SK-N-SH (cell line): ENCODE measurements around the gene DELE1. TPM values are rescaled to one million over a fixed set of nuclear protein-coding genes. Genes with fewer than 3 reads are reported as not detected.

Source experiments
- CTCF ChIA-PET: fragments of 300-600, 350-600 bp; formaldehyde crosslinking; extraction: SDS; loops from one replicate; lab custom pipeline; 2021; lab: Yijun Ruan, JAX
- POLR2A ChIA-PET: fragments of 350-600 bp; sonication (Branson Sonifier 250); formaldehyde crosslinking; extraction: SDS; loops from one replicate; lab custom pipeline; 2020; ENCODE audit warnings: antibody characterized with exemption, inconsistent platforms; lab: Yijun Ruan, JAX
- DNase-seq: peaks from one replicate; pipeline ENCODE4 v3.0.0; 2012
- H2AFZ ChIP-seq: fragments of 200-600 bp; sonication (generic); 2 replicates; pipeline ENCODE4 v1.8.1; 2016; ENCODE audit warnings: antibody characterized with exemption, mild to moderate bottlenecking, low read depth
- H3F3A ChIP-seq: fragments of 200-600 bp; sonication (generic); replicated peaks from 2 replicates; pipeline ENCODE3; 2016; ENCODE audit warnings: antibody characterized with exemption, mild to moderate bottlenecking; ENCODE audit not compliant: insufficient read depth
- H3K27ac ChIP-seq, 2 experiments: fragments of 200-500 bp in 1 of 2; fragments of 200-600 bp in 1 of 2; sonication (Bioruptor generic) in 1 of 2; sonication (generic), shearing (Covaris generic) in 1 of 2; 2 replicates each; pipeline versions ENCODE4 v1.5.1 to v1.6.1; 2014 to 2016; ENCODE audit warnings: low read depth in 2 of 2, inconsistent platforms in 1 of 2, low read length in 1 of 2, mild to moderate bottlenecking in 1 of 2, mixed read lengths in 1 of 2
- H3K27me3 ChIP-seq: fragments of 200-600 bp; sonication (generic), shearing (Covaris generic); 2 replicates; pipeline ENCODE4 v1.6.1; 2016; ENCODE audit warnings: mixed run types; ENCODE audit not compliant: insufficient read depth
- H3K36me3 ChIP-seq, 2 experiments: fragments of 200-500 bp in 1 of 2; fragments of 200-600 bp in 1 of 2; sonication (Bioruptor generic) in 1 of 2; sonication (generic) in 1 of 2; replicated peaks in 1 of 2; 2 replicates each; pipeline versions ENCODE3 to v1.5.1; 2014 to 2016; ENCODE audit warnings: low read length in 1 of 2, mild to moderate bottlenecking in 1 of 2; ENCODE audit not compliant: insufficient read depth in 2 of 2, control insufficient read depth in 1 of 2
- H3K4me1 ChIP-seq, 2 experiments: fragments of 200-500 bp in 1 of 2; fragments of 200-600 bp in 1 of 2; sonication (Bioruptor generic) in 1 of 2; sonication (generic), shearing (Covaris generic) in 1 of 2; 2 replicates each; pipeline versions ENCODE4 v1.5.1 to v1.6.1; 2014 to 2016; ENCODE audit warnings: low read depth in 1 of 2, low read length in 1 of 2, mixed run types in 1 of 2; ENCODE audit not compliant: insufficient read depth in 2 of 2, control insufficient read depth in 1 of 2
- H3K4me2 ChIP-seq: fragments of 200-600 bp; sonication (generic), shearing (Covaris generic); 2 replicates; pipeline ENCODE4 v1.6.1; 2017; ENCODE audit warnings: mixed run types
- H3K4me3 ChIP-seq, 2 experiments: fragments of 200-500 bp in 1 of 2; fragments of 200-600 bp in 1 of 2; sonication (Bioruptor generic) in 1 of 2; sonication (generic), shearing (Covaris generic) in 1 of 2; 2 replicates each; pipeline versions ENCODE4 v1.5.1 to v1.8.1; 2014 to 2016; ENCODE audit warnings: low read depth in 2 of 2, inconsistent platforms in 1 of 2, low read length in 1 of 2, mild to moderate bottlenecking in 1 of 2, mixed read lengths in 1 of 2, moderate library complexity in 1 of 2
- H3K79me2 ChIP-seq: fragments of 200-600 bp; sonication (generic); 2 replicates; pipeline ENCODE4 v1.8.1; 2017; ENCODE audit warnings: mild to moderate bottlenecking; ENCODE audit not compliant: insufficient read depth
- H3K9ac ChIP-seq: fragments of 200-600 bp; sonication (generic); 2 replicates; pipeline ENCODE4 v1.6.1; 2017; ENCODE audit warnings: mixed run types
- H3K9me2 ChIP-seq: fragments of 200-600 bp; sonication (generic); 2 replicates; pipeline ENCODE4 v1.6.1; 2017; ENCODE audit warnings: mixed run types
- H3K9me3 ChIP-seq: fragments of 200-600 bp; sonication (generic); 2 replicates; pipeline ENCODE4 v1.6.1; 2017; ENCODE audit warnings: mixed run types, mild to moderate bottlenecking, moderate library complexity
- H4K20me1 ChIP-seq: fragments of 200-600 bp; sonication (generic); 2 replicates; pipeline ENCODE4 v1.6.1; 2017; ENCODE audit warnings: mild to moderate bottlenecking, mixed run types; ENCODE audit not compliant: insufficient read depth
- EP300 ChIP-seq, 2 experiments: IDR thresholded peaks; 2 replicates each; pipeline versions ENCODE4 v1.4.0 to v1.6.1; 2012; ENCODE audit warnings: borderline replicate concordance in 1 of 2, low read depth in 1 of 2, low read length in 1 of 2
- EZH2phosphoT487 ChIP-seq: fragments of 200-600 bp; sonication (generic); IDR thresholded peaks from 2 replicates; pipeline ENCODE4 v1.6.1; 2017; ENCODE audit warnings: low read depth, mixed run types, mild to moderate bottlenecking, antibody characterized with exemption, moderate library complexity, borderline replicate concordance
- FOXJ3 ChIP-seq: sonication (generic); formaldehyde crosslinking; IDR thresholded peaks from 2 replicates; pipeline ENCODE4 v1.5.1; 2020; ENCODE audit warnings: mild to moderate bottlenecking, missing genetic modification reagents
- FOXM1 ChIP-seq: IDR thresholded peaks from 2 replicates; pipeline ENCODE4 v1.4.0; 2012; ENCODE audit warnings: low read depth, mild to moderate bottlenecking
- GATA2 ChIP-seq: sonication (generic); formaldehyde crosslinking; IDR thresholded peaks from 2 replicates; pipeline ENCODE4 v1.5.0; 2020; ENCODE audit warnings: mild to moderate bottlenecking, missing genetic modification reagents
- IRF3 ChIP-seq: fragments of 150-350 bp; IDR thresholded peaks from 2 replicates; pipeline ENCODE4 v1.6.1; 2016; ENCODE audit warnings: mild to moderate bottlenecking, low read depth, low read length
- MAX ChIP-seq: IDR thresholded peaks from 2 replicates; pipeline ENCODE4 v1.4.0; 2012; ENCODE audit warnings: low read depth
- MEF2A ChIP-seq: IDR thresholded peaks from 2 replicates; pipeline ENCODE4 v1.4.0; 2012; ENCODE audit warnings: low read depth, borderline replicate concordance
- NFIC ChIP-seq: IDR thresholded peaks from 2 replicates; pipeline ENCODE4 v1.4.0; 2012; ENCODE audit warnings: borderline replicate concordance
- PBX3 ChIP-seq: IDR thresholded peaks from 2 replicates; pipeline ENCODE4; 2012
- POLR2AphosphoS5 ChIP-seq: IDR thresholded peaks from 2 replicates; pipeline ENCODE4 v1.6.1; 2012; ENCODE audit warnings: low read depth, low read length
- RCOR1 ChIP-seq: fragments of 150-350 bp; IDR thresholded peaks from 2 replicates; pipeline ENCODE4 v1.6.1; 2017; ENCODE audit warnings: antibody characterized with exemption, low read length
- REST ChIP-seq: IDR thresholded peaks from 2 replicates; pipeline ENCODE4 v1.6.1; 2012; ENCODE audit warnings: mild to moderate bottlenecking, low read depth, low read length, moderate library complexity
- USF1 ChIP-seq: IDR thresholded peaks from 2 replicates; pipeline ENCODE4 v1.4.0; 2012; ENCODE audit warnings: low read depth, borderline replicate concordance
- USF2 ChIP-seq: fragments of 150-350 bp; IDR thresholded peaks from 2 replicates; pipeline ENCODE4 v1.6.1; 2017; ENCODE audit warnings: antibody characterized with exemption, low read length, low read depth, borderline replicate concordance
- ZBTB33 ChIP-seq: IDR thresholded peaks from 2 replicates; pipeline ENCODE4 v1.4.0; 2012; ENCODE audit warnings: low read depth, borderline replicate concordance
- WGBS: methylation state at CpG from one replicate; pipeline ENCODE4 v1.1.6; 2017; ENCODE audit warnings: low lambda C conversion rate; 5-methylcytosine and 5-hydroxymethylcytosine counted together
- polyA plus RNA-seq, 3 experiments: library from polyadenylated mRNA; depleted of rRNA; stranded (reverse); fragments of >200 nt; gene quantifications; 2 replicates each; pipeline ENCODE4 v1.2.3, GENCODE V29; 2012

DELE1 gene
- polyA plus RNA-seq, 1 of the 3 experiments (the other 2 are of a cell fraction): 60.3 TPM

- 36% methylated on average over 6 of the region's 7 CpGs for WGBS
- no peak within 1 kb of the TSS for H3K4me2 ChIP-seq
- H3K4me1 ChIP-seq: peaks cover 0 to 17% of the 10 kb centered on the region in 2 experiments; a peak in 2 of 4 replicates
- H3K9ac ChIP-seq: no peak within 1 kb of the TSS
- no peaks in the 10 kb centered on the region for H3K79me2 ChIP-seq
- peak; percentile 58 for DNase-seq
- H2AFZ ChIP-seq: no peak within 1 kb of the TSS
- no peaks in the 10 kb centered on the region for H4K20me1 ChIP-seq
- no peaks in the 10 kb centered on the region for H3F3A ChIP-seq
- no peaks in the 10 kb centered on the region for H3K36me3 ChIP-seq
- no peaks in the 10 kb centered on the region for H3K9me2 ChIP-seq
- TF ChIP-seq POLR2AphosphoS5 (no peak), USF1 (no peak), MAX (no peak), EZH2phosphoT487 (no peak), ZBTB33 (no peak), USF2 (no peak), FOXJ3 (CRISPR knock-in tag) (no peak), GATA2 (CRISPR knock-in tag) (no peak), NFIC (no peak), RCOR1 (no peak)
- ChIA-PET POLR2A (no interaction called here), CTCF (interaction anchor here (1.0 to 9.7 kb wide), 11 partner anchors 12 to 293 kb away, joined by 3 to 325 read pairs (median 55); partner anchors contain the start of genes PCDH1 and RNF14)
- no peaks in the 10 kb centered on the region for H3K27me3 ChIP-seq
- no peak within 1 kb of the TSS for H3K27ac ChIP-seq
- no peaks in the 10 kb centered on the region for H3K9me3 ChIP-seq
- no peak within 1 kb of the TSS for H3K4me3 ChIP-seq
Observed at GRCh38 chr5:141958113-141958512, 34.4 kb downstream of the DELE1 start, which contains the start of gene PCDH12. PCDH12 (minus strand) TSS chr5:141958202; CDS start chr5:141957851, 351 bp downstream.

- no peaks in the 10 kb centered on the region for H3K79me2 ChIP-seq
- H3K9me3 ChIP-seq: no peaks in the 10 kb centered on the region
- H3K27ac ChIP-seq: no peak overlapping the region
- no peak overlapping the region for H2AFZ ChIP-seq
- no peaks in the 10 kb centered on the region for H3K9me2 ChIP-seq
- no peak overlapping the region for H3K4me2 ChIP-seq
- 66% methylated on average over 7 of the region's 8 CpGs for WGBS
- no peak for DNase-seq
- no peaks in the 10 kb centered on the region for H3K27me3 ChIP-seq
- no peak overlapping the region for H3K4me3 ChIP-seq
- POLR2A ChIA-PET: no interaction called here
- no peaks in the 10 kb centered on the region for H3F3A ChIP-seq
- no peak overlapping the region for H3K9ac ChIP-seq
- H3K36me3 ChIP-seq: no peaks in the 10 kb centered on the region
- peaks cover 0 to 17% of the 10 kb centered on the region in 2 experiments; a peak in 2 of 4 replicates for H3K4me1 ChIP-seq
- no peaks in the 10 kb centered on the region for H4K20me1 ChIP-seq
- CTCF ChIA-PET: interaction anchor here (1.0 to 9.7 kb wide), 15 partner anchors 11 to 300 kb away, joined by 3 to 325 read pairs (median 39); partner anchors contain the start of genes DELE1, PCDH1 and RNF14
- TF ChIP-seq IRF3 (no peak), FOXM1 (no peak), MEF2A (no peak), EP300 (IDR thresholded peaks at IDR 0.05; ENCODE audit: borderline replicate concordance in 1 of 2, low read depth in 1 of 2, low read length in 1 of 2) (no peak), PBX3 (no peak), REST (no peak), POLR2AphosphoS5 (no peak)
Observed at GRCh38 chr5:141958546-141959172, 35.0 kb downstream of the DELE1 start.
